ENCODE data around the gene ITPR3.
"Not testable (repeated sequence)": the region's sequence is repeated elsewhere in the genome, so short reads cannot be mapped to it uniquely, and the experiment has no call there.

The ITPR3 gene

GRCh38 chr6:33590531-33591198, 30.5 kb upstream of the ITPR3 start:
- in situ Hi-C loops (cut with MboI; ENCODE audit: low sequenced_read_pairs): no loop called here

- in situ Hi-C loops (cut with MboI; ENCODE audit: low sequenced_read_pairs): no loop called here
Observed at GRCh38 chr6:33591424-33592032, 29.6 kb upstream of the ITPR3 start.

DNA sequence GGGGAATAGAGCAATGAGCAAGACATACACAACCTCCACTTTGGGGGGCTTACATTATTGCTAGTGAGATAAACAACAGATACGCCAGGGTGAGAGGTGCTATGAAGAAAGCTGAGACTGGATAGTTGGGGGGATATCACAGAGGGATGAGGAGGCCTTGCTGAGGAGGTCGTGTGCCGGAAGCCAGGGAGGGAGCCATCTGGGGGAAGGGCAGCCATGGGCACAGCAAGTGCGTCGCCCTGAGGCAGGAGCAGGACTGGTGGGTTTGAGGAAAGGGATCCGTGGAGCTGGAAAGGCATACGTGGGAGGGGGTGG, 28.9 kb upstream of the ITPR3 start:
- in situ Hi-C loops (cut with MboI; ENCODE audit: low sequenced_read_pairs): no loop called here

DNA sequence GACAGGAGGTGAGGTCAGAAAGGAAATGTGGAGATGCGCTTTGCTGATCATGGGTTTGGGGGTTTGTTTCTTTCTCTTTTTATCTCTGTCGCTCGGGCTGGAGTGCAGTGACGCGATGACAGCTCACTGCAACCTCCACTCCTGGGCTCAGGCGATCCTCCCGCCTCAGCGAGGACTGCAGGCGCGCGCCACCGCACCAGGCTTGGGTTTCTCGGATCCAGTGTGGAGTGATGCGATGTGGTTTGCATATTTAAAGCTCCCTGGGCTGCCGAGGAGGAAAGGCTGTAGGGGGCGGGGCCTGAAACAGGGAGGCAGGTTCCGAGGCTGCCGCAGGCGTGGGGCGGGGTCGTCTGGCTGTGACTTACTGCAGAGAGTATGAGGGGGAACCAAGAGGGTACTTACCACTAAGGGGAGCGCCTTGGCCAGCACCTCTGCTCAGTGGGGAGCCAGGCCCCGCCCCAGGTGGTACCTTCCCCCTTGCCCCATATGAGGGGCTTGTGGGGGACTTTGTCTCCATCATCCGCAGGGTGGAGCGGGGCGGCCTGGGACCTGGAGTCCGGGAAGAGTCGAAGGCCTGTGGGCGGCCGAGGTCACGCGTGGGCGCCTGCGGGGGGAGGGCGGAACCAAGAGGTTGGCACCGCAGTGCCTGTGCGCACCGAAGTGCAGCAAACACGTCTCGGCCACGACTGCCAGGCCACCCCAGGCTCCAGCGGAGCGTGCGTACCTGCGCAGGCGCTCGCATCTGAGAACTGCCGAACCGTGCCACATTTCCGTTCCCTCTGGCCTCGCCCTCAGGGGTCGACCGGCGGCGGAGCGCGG, 28.3 kb upstream of the ITPR3 start:
- in situ Hi-C loops (cut with MboI; ENCODE audit: low sequenced_read_pairs): no loop called here

DNA sequence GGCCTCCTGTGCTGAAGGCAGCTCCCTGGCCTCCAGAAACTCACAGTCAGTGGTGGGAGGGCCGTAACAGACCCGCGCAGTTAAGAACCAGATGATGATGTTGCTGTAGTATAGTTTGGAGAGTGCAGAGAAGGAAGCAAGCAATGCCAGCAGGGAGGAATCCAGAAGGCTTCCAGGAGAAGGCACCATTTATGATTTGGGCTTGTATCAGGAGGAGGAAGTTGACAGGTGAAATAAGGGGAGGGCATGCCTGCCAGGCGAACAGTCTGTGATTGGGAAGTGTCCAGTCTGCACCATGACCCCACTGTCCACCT, 27.8 kb upstream of the ITPR3 start:
- in situ Hi-C loops (cut with MboI; ENCODE audit: low sequenced_read_pairs): no loop called here

- in situ Hi-C loops (cut with MboI; ENCODE audit: low sequenced_read_pairs): no loop called here
Observed at GRCh38 chr6:33595001-33595846, 25.9 kb upstream of the ITPR3 start.

DNA sequence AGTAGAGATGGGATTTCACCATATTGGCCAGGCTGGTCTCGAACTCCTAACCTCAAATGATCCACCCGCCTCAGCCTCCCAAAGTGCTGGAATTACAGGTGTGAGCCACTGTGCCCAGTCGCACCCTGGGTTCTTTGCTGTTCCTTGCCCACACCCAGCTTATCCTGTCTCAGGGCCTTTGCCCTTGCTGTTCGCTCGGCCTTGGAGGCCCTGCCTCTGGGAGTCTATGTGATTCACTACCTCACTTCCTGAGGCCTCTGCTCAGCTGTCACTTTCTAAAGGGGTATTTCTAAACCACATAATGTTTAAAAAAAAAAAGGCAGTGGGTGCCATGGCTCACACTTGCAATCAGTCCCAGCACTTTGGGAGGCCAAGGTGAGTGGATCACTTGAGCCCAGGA, 24.2 kb upstream of the ITPR3 start:
- in situ Hi-C loops (cut with MboI; ENCODE audit: low sequenced_read_pairs): not testable (repeated sequence)

DNA sequence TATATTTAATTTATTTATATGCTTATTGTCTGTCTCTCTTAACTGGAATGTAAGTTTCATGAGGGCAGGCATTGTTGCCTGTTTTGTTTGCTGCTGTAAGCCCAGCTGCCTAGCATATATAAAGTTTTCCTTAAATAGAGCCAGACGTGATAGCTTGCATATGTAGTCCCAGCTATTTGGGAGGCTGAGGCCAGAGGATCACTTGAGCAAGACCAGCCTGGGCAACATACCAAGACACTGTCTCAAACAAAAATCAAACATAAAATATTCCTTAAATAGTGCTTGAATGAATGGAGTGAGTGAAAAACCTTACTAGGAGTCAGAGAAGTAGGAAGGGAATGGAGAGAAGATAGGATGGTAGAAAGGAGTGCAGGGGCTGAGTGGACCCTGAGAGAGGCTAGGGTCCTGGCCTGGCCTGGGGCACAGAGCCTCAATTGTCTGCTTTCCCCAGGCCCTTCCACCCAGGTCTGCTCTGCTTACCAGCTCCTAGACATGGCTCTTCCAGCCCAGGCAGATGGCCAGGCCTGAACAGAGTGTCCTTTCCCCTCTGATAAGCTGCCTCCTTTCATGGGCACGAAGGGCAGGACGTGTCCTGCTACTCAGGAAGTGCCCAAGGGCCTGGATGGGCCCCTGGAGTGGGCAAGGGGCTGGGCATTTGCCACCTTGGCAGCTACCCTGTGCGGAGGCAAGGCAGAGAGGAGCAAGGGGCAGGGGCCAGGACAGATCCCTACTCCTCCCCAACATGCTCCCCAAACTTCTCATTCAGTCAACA, 23.4 kb upstream of the ITPR3 start:
- in situ Hi-C loops (cut with MboI; ENCODE audit: low sequenced_read_pairs): no loop called here

DNA sequence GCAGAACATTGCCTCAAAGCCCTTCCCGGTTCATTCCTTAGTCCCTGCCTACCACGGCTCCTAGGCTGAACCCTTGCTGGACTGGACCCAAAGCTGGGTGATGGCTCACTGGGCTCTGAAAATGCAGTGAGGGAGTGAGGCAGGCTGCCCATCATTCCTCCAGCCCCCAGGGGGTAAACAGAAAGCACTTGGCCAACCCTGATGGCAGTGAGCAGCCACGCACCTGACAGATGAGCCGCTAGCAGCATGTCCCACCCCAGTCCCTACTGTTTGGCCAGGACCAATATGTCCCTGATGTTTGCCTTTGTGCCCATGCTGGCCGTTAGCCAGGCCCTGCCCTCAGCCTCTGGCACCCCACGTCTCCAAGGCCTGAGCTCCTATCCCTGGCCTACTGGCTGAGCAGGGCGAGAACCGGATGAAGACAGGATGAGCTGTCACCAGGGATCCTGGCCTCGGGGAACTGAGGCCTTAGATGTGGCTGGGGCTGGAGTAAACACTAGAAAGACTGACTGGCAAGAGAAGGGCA, 21.6 kb upstream of the ITPR3 start:
- in situ Hi-C loops (cut with MboI; ENCODE audit: low sequenced_read_pairs): no loop called here

DNA sequence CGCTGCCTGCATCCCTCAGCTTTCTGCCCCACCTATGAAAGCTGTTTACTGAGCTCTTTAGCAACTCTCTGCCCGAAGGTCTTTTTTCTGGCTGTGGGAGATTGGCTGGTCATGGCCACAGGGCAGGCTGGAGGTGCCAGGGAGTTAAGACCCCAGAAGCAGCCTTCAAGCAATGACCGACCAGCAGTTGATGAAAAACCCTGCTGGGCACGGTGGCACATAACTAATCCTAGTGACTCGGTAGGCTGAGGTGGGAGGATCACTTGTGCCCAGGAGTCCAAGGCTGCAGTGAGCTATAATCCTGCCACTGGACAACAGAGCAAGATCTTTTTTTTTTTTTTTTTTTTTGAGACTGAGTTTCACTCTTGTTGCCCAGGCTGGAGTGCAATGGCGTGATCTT, 20.4 kb upstream of the ITPR3 start:
- in situ Hi-C loops (cut with MboI; ENCODE audit: low sequenced_read_pairs): no loop called here

DNA sequence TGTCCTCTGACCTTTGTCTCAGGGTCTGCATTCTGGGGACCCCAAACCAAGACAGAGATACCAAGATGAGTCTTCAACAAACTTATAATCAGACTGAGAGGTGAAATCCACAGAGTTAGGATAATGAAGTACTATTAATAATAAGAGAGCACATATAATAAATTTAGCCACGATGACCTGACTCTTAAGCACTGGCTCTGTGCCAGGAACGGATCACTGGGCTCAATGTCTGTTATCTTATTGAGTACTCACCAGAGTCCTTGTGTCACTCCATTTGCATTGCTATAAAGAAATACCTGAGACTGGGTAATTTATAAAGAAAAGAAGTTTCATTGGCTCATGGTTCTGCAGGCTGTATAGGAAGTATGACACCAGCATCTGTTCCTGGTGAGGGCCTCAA, 18.9 kb upstream of the ITPR3 start:
- in situ Hi-C loops (cut with MboI; ENCODE audit: low sequenced_read_pairs): no loop called here

DNA sequence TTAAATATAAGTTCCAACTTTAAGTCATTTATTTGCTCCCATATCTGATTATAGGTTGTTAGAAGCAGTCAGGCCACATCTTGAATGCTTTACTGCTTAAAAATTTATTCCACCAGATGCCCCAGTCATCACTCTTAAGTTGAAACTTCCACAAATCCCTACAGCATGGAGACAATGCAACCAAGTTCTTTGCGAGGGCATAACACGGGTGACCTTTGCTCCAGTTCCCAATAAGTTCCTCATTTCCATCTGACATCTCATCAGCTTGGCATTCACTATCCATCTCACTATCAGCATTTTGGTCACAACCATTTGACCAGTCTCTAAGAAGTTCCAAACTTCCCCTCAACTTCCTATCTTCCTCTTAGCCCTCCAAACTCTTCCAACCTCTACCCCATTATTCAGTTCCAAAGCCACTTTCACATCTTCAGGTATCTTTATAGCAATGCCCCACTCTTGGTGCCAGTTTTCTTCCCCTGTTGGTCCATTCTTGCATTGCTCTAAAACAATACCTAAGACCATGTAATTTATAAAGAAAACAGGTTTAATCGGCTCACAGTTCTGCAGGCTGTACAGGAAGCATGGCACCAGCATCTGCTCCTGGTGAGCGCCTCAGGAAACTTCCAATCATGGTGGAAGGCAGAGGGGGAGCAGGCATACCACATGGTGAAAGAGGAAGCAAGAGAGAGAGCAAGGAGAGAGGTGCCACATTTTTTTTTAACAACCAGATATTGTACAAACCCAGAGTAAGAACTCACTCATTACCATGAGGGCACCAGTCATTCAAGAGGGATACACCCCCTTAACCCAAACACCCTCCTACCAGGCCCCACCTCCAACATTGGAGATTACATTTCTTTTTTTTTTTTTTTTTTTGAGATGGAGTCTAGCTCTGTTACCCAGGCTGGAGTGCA, 15.9 kb upstream of the ITPR3 start:
- in situ Hi-C loops (cut with MboI; ENCODE audit: low sequenced_read_pairs): no loop called here

DNA sequence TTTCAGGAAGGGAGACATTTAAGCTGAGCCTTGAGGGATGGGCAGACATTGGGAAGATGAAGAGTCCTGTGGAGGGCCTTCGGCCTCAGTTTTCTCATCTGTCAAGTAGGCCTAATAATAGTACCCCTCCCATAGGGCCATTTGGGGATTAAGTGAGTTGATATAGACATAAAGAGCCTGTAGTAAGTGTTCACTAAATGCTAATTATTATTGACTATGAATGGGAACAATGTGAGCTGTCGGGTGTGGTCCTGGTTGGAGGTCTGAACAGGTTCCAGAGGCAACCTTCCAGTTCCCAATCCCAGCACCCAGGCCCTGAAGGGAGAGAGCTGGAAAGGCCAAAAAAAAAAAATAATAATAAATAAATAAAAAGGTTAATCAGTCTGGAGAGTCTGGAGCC, 14.5 kb upstream of the ITPR3 start:
- in situ Hi-C loops (cut with MboI; ENCODE audit: low sequenced_read_pairs): no loop called here

DNA sequence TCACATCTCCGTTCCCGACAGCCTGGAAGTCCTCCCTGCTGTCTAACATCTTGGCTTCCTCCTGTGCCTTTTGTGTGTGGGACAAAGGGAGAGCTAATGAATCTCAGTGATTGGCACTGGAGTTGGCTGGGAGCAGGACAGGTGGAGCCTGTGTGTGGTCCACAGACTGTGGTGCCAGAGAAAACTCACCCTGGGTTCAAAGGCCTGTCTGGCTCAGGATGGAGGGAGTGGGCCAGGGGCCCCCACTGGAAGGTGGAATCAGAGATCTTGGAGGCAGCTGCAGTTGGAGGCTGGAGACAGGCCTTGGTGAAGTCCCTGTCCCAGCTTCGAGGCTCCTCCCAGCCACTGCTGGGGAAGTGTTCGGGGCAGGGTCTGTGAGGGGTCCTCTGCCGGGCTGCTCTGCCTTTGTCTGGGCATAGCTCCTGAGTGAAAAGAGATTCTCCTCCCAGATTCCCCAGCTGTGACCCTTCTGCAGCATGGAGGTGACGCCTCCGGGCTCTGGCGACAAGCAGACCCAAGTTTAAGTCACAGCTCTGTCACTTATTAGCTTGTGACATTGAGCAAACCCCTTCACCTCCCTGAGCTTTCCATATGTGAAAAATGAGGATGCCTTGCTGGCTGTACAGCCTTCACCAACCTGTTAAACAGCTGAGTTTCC, 13.9 kb upstream of the ITPR3 start:
- in situ Hi-C loops (cut with MboI; ENCODE audit: low sequenced_read_pairs): no loop called here

GRCh38 chr6:33607784-33608161, 13.3 kb upstream of the ITPR3 start:
- in situ Hi-C loops (cut with MboI; ENCODE audit: low sequenced_read_pairs): no loop called here

- in situ Hi-C loops (cut with MboI; ENCODE audit: low sequenced_read_pairs): no loop called here
Observed at GRCh38 chr6:33609019-33609418, 12.1 kb upstream of the ITPR3 start.

DNA sequence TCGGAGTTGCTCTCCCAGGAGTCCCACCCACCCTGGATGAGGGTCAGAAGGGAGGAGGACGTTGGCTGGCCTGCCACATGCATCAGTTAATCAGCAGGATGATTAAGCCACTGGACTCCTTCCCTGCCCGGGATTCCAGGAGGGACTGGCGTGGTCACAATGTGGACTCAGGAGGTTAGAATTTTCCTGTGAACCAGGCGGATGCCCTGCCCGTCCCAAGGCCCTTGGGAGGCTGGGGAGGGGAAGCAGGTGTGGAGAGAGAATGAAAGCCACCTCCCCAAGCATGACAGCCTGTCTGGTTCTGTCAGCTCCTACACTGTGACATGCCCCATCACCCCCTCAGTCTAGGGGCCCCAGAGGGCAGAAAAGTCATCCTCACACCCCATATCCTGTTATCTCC, 11.6 kb upstream of the ITPR3 start:
- in situ Hi-C loops (cut with MboI; ENCODE audit: low sequenced_read_pairs): no loop called here

DNA sequence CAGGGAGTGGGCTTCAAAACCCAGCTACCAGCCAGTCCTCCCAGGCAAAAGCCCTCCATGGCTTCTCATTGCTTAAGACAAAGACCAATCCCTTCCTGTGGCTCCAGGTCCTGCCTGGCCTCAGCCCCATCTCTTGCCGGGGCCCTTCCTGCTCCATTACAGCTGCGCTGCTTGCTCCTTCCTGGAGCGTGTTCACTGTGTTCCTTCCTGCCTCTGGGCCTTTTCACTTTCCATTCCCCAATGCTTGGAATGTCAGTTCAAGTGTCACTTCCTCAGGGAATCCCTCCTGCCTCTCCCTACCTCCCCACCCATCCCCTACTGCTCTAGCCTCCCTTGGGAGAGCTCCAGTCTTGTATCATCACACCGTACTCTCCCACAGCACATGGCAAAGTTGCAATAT, 11.1 kb upstream of the ITPR3 start:
- in situ Hi-C loops (cut with MboI; ENCODE audit: low sequenced_read_pairs): no loop called here

All from hTERT RPE-1 (cell line).